Measurements from ENCODE around the gene ST6GAL2.

Gene ST6GAL2

GRCh38 chr2:106771811-106772210 is 114.2 kb downstream of the ST6GAL2 start:
- H3K4me3 ChIP-seq (ENCODE audit: low read length) = no peak overlapping the region
- no peak for DNase-seq (ENCODE audit: low read depth, low spot score)

- no peak overlapping the region for H3K4me3 ChIP-seq (ENCODE audit: low read length)
- no peak for DNase-seq (ENCODE audit: low read depth, low spot score)
Observed at GRCh38 chr2:106770986-106771385, 115.0 kb downstream of the ST6GAL2 start.

GRCh38 chr2:106764614-106765013 is 121.4 kb downstream of the ST6GAL2 start:
- no peak for DNase-seq (ENCODE audit: low read depth, low spot score)
- no peak overlapping the region for H3K4me3 ChIP-seq (ENCODE audit: low read length)

- no peak overlapping the region for H3K4me3 ChIP-seq (ENCODE audit: low read length)
- no peak for DNase-seq (ENCODE audit: low read depth, low spot score)
Observed at GRCh38 chr2:106759966-106760365, 126.0 kb downstream of the ST6GAL2 start.

- no peak overlapping the region for H3K4me3 ChIP-seq (ENCODE audit: low read length)
- DNase-seq (ENCODE audit: low read depth, low spot score) = no peak
Observed at GRCh38 chr2:106758901-106759497, 127.0 kb downstream of the ST6GAL2 start.

All from Jurkat, Clone E6-1 (cell line).